ENCODE measurements around the gene MBD6. TPM values are rescaled to one million over a fixed set of nuclear protein-coding genes. Genes with fewer than 3 reads are reported as not detected.

Gene MBD6
- total and polyA plus RNA-seq, 2 of the 8 experiments (the other 6 are each of a cell fraction or from before 2014, with no cell fraction given): 3.9 to 32.3 TPM

- no peak for TF ChIP-seq ATF2 (IDR thresholded peaks at IDR 0.05; ENCODE audit: low read length)
- TF ChIP-seq TCF12 (IDR thresholded peaks at IDR 0.05; ENCODE audit: low read depth, low read length): no peak
- no peak for TF ChIP-seq TAF7 (optimal IDR thresholded peaks at IDR 0.05; ENCODE audit: borderline replicate concordance, low read depth, low read length)
Observed at GRCh38 chr12:57548488-57548887, 25.9 kb downstream of the MBD6 start (continued).

Measured in H1 (cell line).